ENCODE measurements around the gene KRTAP4-6.
"Not testable (repeated sequence)": the region's sequence is repeated elsewhere in the genome, so short reads cannot be mapped to it uniquely, and the experiment has no call there.

Gene KRTAP4-6

GRCh38 chr17:41145261-41145660 lies 4.9 kb upstream of the KRTAP4-6 start:
- no peak for DNase-seq

GRCh38 chr17:41144846-41145245 lies 4.5 kb upstream of the KRTAP4-6 start:
- DNase-seq = no peak

GRCh38 chr17:41141361-41141760 lies 1.0 kb upstream of the KRTAP4-6 start:
- no peak for DNase-seq

GRCh38 chr17:41139865-41140264 lies 479 bp downstream of the KRTAP4-6 start:
- DNase-seq = not testable (repeated sequence)

- DNase-seq = no peak
Observed at GRCh38 chr17:41133880-41134735, 6.2 kb downstream of the KRTAP4-6 start.

- no peak for DNase-seq
Observed at GRCh38 chr17:41131979-41132378, 8.4 kb downstream of the KRTAP4-6 start.

GRCh38 chr17:41127371-41127770 lies 13.0 kb downstream of the KRTAP4-6 start:
- no peak for DNase-seq

- DNase-seq = no peak
Observed at GRCh38 chr17:41126412-41126811, 13.9 kb downstream of the KRTAP4-6 start.

- DNase-seq = no peak
Observed at GRCh38 chr17:41125064-41125463, 15.3 kb downstream of the KRTAP4-6 start.

- not testable (repeated sequence) for DNase-seq
Observed at GRCh38 chr17:41123991-41124371, 16.4 kb downstream of the KRTAP4-6 start, which contains the start of gene KRTAP4-12. KRTAP4-12 (minus strand) TSS chr17:41124182; CDS start chr17:41124122, 60 bp downstream.

GRCh38 chr17:41123292-41123990 lies 16.9 kb downstream of the KRTAP4-6 start:
- not testable (repeated sequence) for DNase-seq

- no peak for DNase-seq
Observed at GRCh38 chr17:41121742-41122141, 18.6 kb downstream of the KRTAP4-6 start.

GRCh38 chr17:41119696-41120690 lies 20.4 kb downstream of the KRTAP4-6 start:
- not testable (repeated sequence) for DNase-seq

- no peak for DNase-seq
Observed at GRCh38 chr17:41118721-41119120, 21.6 kb downstream of the KRTAP4-6 start.

- DNase-seq = not testable (repeated sequence)
Observed at GRCh38 chr17:41117846-41118386, 22.4 kb downstream of the KRTAP4-6 start, which contains the start of gene KRTAP4-11. KRTAP4-11 (minus strand) TSS chr17:41118373; CDS start chr17:41118315, 58 bp downstream.

GRCh38 chr17:41116297-41116696 lies 24.0 kb downstream of the KRTAP4-6 start:
- no peak for DNase-seq

- DNase-seq = no peak
Observed at GRCh38 chr17:41111151-41111885, 29.0 kb downstream of the KRTAP4-6 start.

GRCh38 chr17:41108728-41109386 lies 31.5 kb downstream of the KRTAP4-6 start:
- DNase-seq = not testable (repeated sequence)

- no peak for DNase-seq
Observed at GRCh38 chr17:41107941-41108450, 32.3 kb downstream of the KRTAP4-6 start.

- not testable (repeated sequence) for DNase-seq
Observed at GRCh38 chr17:41105347-41105746, 35.0 kb downstream of the KRTAP4-6 start, which contains the start of gene KRTAP4-9. KRTAP4-9 (plus strand) TSS chr17:41105389; CDS start chr17:41105389, 0 bp downstream.

Measured in NCI-H524 (cell line).